Measurements from ENCODE around the gene NCAM1. TPM values are rescaled to one million over a fixed set of nuclear protein-coding genes. Genes with fewer than 3 reads are reported as not detected.

NCAM1 gene
- polyA plus RNA-seq, 1 donor (not counting 4 experiments of a cell fraction or from before 2014, with no cell fraction given): 0.04 TPM

GRCh38 chr11:113188371-113188834, 227.2 kb downstream of the NCAM1 start:
- H3K36me3 ChIP-seq (ENCODE audit: control insufficient read depth in 2 of 2, extremely low read depth in 1 of 2, insufficient read depth in 2 of 2, low read length in 2 of 2): no peaks in the 10 kb centered on the region
- H3K9me1 ChIP-seq (ENCODE audit: control insufficient read depth, extremely low read depth, insufficient read depth, low read length): no peaks in the 10 kb centered on the region
- no peaks in the 10 kb centered on the region for H3K9me3 ChIP-seq (ENCODE audit: control insufficient read depth, low read depth, low read length)
- H3K27ac ChIP-seq (ENCODE audit: control insufficient read depth, insufficient read depth, low read length): no peak overlapping the region
- H3K27me3 ChIP-seq (ENCODE audit: control insufficient read depth, extremely low read depth, insufficient read depth, low read length): no peaks in the 10 kb centered on the region
- no peak overlapping the region for H3K4me3 ChIP-seq (ENCODE audit: control insufficient read depth in 2 of 3, extremely low read depth in 1 of 3, insufficient read depth in 2 of 3, low read depth in 1 of 3, low read length in 3 of 3)
- no peak overlapping the region for H3K4me2 ChIP-seq (ENCODE audit: control insufficient read depth, extremely low read depth, insufficient read depth, low read depth, low read length)
- no peaks in the 10 kb centered on the region for H4K20me1 ChIP-seq (ENCODE audit: control insufficient read depth, extremely low read depth, insufficient read depth, low read length)
- FAIRE-seq (no peak), DNase-seq (ENCODE audit: low read depth, low spot score) (no peak)
- dilution Hi-C loops (cut with MboI; ENCODE audit: extremely low pct_ligation_motif_present, low sequenced_read_pairs): no loop called here
- peaks cover 25% of the 10 kb centered on the region for H3K4me1 ChIP-seq (ENCODE audit: control insufficient read depth, extremely low read depth, insufficient read depth, low read length)
- TF ChIP-seq CTCF (optimal IDR thresholded peaks at IDR 0.05 in 1 of 3, IDR thresholded peaks at IDR 0.05 in 1 of 3, conservative IDR thresholded peaks at IDR 0.05 in 1 of 3; ENCODE audit: extremely low read depth in 1 of 3, insufficient read depth in 2 of 3, low read length in 3 of 3) (no peak), EZH2 (IDR thresholded peaks at IDR 0.05; ENCODE audit: low read length) (no peak)
- H3K9ac ChIP-seq (ENCODE audit: control insufficient read depth, extremely low read depth, insufficient read depth, low read length): no peak overlapping the region
- no peaks in the 10 kb centered on the region for H3K79me2 ChIP-seq (ENCODE audit: control insufficient read depth, insufficient read depth, low read length)
- peak overlapping the region; percentile 35 for H2AFZ ChIP-seq (ENCODE audit: control insufficient read depth, low read length)

- peak in 1 of 3 experiments; percentile 25 for TF ChIP-seq CTCF (optimal IDR thresholded peaks at IDR 0.05 in 1 of 3, IDR thresholded peaks at IDR 0.05 in 1 of 3, conservative IDR thresholded peaks at IDR 0.05 in 1 of 3; ENCODE audit: extremely low read depth in 1 of 3, insufficient read depth in 2 of 3, low read length in 3 of 3)
- TF ChIP-seq EZH2 (IDR thresholded peaks at IDR 0.05; ENCODE audit: low read length): no peak
Observed at GRCh38 chr11:113189909-113190667, 228.9 kb downstream of the NCAM1 start.

More at GRCh38 chr11:113189909-113190667, 228.9 kb downstream of the NCAM1 start:
- H2AFZ ChIP-seq (ENCODE audit: control insufficient read depth, low read length): peak overlapping the region; percentile 67
- no peaks in the 10 kb centered on the region for H3K36me3 ChIP-seq (ENCODE audit: control insufficient read depth in 2 of 2, extremely low read depth in 1 of 2, insufficient read depth in 2 of 2, low read length in 2 of 2)
- dilution Hi-C loops (cut with MboI; ENCODE audit: extremely low pct_ligation_motif_present, low sequenced_read_pairs): no loop called here
- peak overlapping the region; percentile 91 for H3K27ac ChIP-seq (ENCODE audit: control insufficient read depth, insufficient read depth, low read length)
- H3K4me2 ChIP-seq (ENCODE audit: control insufficient read depth, extremely low read depth, insufficient read depth, low read depth, low read length): peak overlapping the region; percentile 76
- peaks cover 23% of the 10 kb centered on the region for H3K4me1 ChIP-seq (ENCODE audit: control insufficient read depth, extremely low read depth, insufficient read depth, low read length)
- FAIRE-seq (peak; percentile 96), DNase-seq (ENCODE audit: low read depth, low spot score) (peak; percentile 94)
- H3K9ac ChIP-seq (ENCODE audit: control insufficient read depth, extremely low read depth, insufficient read depth, low read length): peak overlapping the region; percentile 64
- H3K9me3 ChIP-seq (ENCODE audit: control insufficient read depth, low read depth, low read length): no peaks in the 10 kb centered on the region
- H3K4me3 ChIP-seq (ENCODE audit: control insufficient read depth in 2 of 3, extremely low read depth in 1 of 3, insufficient read depth in 2 of 3, low read depth in 1 of 3, low read length in 3 of 3): peak overlapping the region in 2 of 3 experiments; percentile 28 to 30
- H4K20me1 ChIP-seq (ENCODE audit: control insufficient read depth, extremely low read depth, insufficient read depth, low read length): no peaks in the 10 kb centered on the region
- no peaks in the 10 kb centered on the region for H3K9me1 ChIP-seq (ENCODE audit: control insufficient read depth, extremely low read depth, insufficient read depth, low read length)
- no peaks in the 10 kb centered on the region for H3K27me3 ChIP-seq (ENCODE audit: control insufficient read depth, extremely low read depth, insufficient read depth, low read length)
- H3K79me2 ChIP-seq (ENCODE audit: control insufficient read depth, insufficient read depth, low read length): no peaks in the 10 kb centered on the region
